GM19397 (cell line): ENCODE measurements around the gene PRKCH.

Experiments
- ATAC-seq: cut with Tn5 transposase; IDR thresholded peaks from one replicate; pipeline ENCODE4 v1.9.1; 2021; ENCODE audit warnings: mild to moderate bottlenecking, moderate library complexity; ENCODE audit not compliant: unreplicated experiment

PRKCH gene

DNA sequence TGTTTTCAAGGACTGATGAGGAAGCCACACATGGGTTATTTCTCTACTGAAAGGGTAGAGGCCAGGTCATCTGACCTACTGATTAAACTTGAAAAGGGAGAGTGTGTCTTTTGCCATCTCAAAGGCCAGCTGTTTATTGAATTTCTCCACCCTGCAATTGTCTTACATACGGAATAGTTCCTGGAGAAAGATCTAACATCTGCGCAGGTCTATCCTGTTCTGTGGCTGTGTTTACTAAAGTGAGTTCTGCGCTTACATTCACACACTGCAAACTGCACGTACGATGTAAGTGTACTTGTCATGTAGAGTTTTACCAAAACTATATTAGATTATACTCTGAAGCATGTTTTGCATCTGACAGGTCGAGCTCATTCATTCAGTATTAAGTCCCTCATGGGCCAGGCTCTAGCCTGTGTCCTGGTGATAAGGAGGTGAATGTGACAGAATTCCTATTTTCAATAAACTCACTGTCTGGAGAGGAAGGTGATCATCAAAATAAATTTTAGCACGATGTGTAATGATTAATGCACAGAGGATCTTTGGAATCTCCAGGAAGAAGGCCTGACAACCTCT is 96.6 kb downstream of the PRKCH start:
- ATAC-seq, result no peak

DNA sequence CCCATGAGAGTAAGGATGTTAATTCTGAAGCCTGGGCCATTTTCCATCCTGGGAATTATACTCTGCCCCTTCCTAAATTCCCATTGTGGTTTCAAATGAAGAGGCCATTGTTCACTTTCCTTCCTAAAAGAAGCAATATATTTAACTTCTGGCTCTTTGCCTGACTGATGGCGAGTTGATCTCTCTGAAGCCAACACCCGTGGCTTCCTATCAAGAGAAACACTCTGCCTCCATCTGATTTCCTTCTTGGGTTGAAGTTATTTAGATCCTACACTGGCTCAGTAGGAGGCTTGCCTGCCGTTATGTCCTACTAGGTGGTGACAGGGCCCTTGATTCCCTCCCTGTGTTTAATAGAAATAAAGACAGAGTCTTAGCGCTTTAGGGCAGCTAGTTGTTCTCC is 97.4 kb downstream of the PRKCH start:
- no peak for ATAC-seq

DNA sequence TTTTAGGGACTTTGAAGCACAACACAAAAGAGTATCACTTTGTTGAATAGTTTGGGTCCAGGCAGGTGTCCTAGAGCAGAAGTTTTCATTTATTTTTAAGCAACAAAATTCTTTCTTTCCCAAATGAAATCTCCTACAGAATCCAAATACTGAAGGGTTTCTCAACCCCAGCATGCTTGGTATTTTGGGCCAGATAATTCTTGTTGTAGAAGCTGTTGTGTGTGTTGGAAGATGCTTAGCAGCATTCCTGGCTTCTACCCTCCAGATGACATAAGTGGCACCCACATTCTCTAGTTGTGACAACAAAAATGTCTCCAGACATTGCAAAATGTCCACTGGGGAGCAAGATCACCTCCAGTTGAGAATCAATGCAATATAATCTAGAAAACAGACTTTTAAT is 97.8 kb downstream of the PRKCH start:
- no peak for ATAC-seq

DNA sequence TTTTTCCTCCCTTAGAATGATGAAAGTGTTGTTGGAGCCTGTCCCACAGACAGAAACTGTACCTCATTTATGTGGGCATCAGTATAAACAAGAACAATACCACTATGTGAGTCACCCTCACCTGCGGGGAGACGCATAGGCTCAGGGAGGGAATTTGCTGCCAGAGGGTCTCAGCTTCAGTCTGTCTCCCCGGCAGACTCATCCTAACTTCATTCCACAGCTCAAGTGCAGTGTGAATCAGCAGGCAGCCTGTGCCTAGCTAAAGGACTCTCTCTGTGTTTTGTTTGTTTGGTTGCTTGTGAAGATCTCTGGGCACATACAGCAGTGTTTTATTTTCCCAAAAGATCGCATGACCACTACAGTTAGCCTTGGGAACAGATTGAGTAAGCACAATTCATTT is 98.9 kb downstream of the PRKCH start:
- ATAC-seq, result no peak

DNA sequence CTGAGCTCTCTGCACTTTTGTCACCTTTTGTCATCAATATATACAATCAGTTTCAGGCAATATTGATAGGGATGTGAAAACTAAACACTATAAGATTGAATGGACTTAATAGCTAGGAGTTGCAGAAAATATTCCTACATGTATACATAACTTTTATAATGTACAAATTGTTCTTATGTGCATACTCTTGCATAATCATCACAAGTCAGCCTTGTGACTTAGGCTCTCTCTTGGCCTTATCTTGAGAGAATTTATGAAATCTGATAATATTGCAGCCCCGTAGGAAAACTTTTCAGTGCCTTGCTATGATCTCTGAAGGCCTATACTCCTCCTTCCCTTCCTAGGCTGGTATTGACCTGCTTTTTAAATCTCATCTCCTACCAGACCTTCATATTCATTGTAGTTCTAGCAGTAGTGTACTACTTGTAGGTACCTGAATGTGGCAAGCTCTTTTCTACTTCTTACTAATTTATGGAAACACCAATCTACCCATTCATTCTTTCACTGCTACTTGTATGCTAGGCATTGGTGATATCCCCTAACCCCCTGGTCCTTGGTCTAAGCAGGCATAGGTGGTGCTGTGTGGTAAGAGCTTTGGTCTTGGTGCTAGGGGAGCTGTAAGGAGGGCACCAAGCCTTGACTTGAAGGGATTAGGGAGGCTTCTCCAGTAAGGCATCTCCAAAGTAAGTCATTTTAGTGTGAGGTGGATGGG is 100.0 kb downstream of the PRKCH start:
- no peak for ATAC-seq

DNA sequence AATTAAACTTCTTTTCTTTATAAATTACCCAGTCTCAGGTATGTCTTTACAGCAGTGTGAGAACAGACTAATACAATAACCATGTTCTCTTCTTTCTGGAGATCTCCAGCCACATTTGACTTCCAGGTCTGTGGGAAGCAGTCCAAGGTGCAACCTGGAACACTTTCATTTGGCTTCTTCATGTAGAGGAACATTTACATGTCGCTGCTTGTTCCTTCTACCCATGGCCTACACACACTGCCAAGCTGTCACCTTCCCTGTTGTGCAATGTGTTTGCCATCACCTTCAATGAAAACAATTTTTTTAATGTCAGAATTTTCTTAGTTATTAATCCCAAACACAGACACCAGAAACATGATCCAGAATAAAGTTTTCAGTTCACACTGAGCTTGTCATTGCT is 104.7 kb downstream of the PRKCH start:
- ATAC-seq, result no peak

DNA sequence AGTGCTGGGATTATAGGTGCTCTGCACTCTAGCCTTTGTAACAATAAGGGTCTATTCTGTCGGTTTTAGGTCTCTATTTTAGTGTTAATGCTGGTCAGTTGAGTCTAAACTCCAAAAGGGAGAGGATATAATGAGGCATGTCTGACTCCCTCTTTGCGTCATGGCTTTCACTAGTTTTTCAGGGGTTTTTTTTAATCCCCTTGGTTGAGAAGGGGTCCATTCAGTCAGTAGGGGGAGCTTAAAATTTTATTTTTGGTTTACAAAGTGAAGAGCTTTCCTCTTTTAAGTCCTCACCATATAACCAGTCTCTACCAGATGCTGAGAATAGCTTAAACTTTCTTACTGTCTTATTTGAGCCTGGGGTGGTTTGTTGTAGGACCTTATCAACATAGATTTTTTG is 106.9 kb downstream of the PRKCH start:
- no peak for ATAC-seq

- no peak for ATAC-seq
Observed at GRCh38 chr14:61429316-61429715, 107.9 kb downstream of the PRKCH start.

- ATAC-seq, result no peak
Observed at GRCh38 chr14:61430066-61430757, 108.8 kb downstream of the PRKCH start.

DNA sequence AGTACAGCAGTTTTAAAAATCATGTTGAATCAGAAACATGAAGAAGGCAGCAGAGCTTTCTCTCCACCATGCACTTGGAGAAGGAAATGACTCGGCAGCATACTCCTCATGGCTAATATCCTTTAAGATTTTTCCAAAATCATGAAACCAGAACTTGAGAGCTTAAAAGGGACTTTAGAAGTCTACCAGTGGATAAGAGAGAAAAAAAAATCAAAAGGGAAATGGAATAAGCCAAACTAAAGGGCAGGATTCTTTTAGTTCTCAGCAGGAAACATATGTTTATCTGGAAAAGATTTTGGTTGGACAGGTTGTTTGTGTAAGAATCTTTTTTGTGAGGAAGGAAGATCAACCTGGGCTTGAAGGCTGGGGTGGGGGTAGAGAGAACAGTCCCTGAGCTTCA is 111.8 kb downstream of the PRKCH start:
- ATAC-seq, result no peak

DNA sequence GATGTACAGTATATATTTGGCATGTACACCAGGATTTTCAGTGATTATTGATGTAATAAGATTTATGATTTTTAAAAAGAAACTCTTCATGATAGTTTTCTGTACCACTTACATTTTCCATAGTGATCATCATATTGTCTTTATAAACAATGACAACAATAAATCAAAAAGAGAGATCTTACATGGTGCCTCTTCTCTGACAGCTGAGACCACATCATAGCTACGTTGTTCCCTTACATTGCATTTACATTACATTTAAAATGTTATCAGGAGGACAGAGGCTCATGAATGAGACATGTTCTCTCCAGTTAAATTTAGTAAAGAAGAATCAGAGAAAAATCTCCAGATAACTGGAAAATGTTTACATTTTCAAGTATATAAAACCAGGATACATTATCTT is 112.4 kb downstream of the PRKCH start:
- no peak for ATAC-seq

DNA sequence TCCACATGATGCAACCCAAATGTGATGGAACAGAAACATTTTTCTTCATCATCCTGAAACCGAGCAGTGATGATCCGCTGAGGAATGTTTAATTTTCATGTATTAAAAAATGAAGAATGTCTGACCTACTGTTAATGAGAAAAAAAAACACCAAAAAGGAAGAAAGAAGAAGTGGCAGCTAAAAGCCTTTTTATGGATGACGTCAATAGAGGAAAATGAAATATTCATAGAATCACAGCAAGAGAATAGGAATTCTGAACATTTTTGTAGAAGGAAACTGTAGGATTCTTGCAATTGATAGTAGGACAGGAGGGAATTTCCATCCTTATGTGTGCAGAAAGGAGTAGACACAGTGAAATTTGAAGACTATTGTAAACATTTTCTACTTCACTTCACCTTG is 112.9 kb downstream of the PRKCH start:
- no peak for ATAC-seq

DNA sequence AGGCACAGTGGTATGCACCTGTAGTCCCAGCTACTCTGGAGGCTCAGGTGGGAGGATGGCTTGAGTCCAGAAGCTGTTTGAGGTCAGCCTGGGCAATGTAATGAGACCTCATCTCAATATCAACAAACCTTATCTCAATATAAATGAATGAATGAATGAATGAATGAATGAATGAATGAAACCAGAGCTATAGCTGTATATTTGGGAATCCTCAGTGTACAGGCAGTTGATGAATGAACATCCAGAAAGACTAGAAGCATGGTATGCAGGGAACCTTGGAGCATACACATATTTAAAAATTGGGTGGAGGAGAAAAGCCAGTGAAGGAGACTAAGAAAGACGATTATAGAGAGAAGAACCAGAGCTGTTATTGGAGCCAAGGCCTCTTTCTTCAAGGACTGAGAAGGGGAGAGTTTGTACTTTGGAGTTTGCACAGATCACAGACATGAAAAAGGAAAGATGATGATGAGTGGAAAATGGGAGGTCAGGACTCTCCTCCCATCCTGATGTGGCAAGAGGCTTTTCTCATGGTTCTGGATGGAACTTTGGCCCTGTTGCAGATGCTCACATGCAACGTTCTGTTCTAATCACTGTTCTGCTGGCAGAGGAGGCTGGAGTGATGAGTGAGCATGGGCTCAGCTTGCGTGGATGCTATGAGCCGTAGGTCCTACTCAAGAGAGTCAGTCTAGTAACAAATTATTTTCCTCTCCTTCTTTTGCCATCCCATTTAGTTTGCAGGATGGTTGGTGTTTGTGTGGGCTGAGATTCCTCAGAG is 114.4 kb downstream of the PRKCH start:
- no peak for ATAC-seq

- ATAC-seq, result no peak
Observed at GRCh38 chr14:61437381-61437780, 116.0 kb downstream of the PRKCH start.

DNA sequence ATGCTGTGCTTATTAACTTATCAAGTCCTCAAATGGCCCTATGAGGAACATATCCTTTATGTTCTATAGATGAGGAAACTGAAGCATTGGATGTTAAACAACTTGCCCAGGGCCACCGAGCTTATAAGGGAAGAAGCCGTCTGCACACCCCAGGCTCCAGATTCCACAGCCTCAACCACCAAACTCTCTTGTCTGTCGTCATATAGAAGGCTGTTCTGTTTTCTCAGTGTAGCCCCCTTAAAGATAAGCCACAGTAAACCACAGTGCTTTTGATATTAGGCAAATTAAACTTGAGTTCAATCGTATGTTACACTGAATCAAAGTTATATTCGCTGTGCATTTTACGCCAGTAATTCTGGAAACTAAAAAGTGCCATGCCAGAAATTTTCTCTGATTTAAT is 116.7 kb downstream of the PRKCH start:
- ATAC-seq, result no peak

DNA sequence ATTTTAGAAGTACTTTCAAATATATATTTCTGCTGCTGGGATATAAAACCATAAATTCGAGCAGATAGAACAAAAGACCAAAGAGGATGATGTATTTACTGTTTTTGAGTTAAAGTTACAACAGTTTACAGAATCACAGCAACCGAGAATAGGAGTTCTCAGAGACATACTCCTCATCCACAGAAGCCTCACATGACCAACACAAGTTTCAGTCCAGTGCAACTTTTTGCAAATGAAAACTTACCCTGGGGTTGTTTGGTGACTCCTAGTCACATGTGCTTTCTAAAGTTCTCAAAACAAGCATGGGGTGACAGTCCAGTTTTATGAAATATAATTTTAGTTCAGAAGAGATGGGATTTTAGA is 117.1 kb downstream of the PRKCH start:
- no peak for ATAC-seq

DNA sequence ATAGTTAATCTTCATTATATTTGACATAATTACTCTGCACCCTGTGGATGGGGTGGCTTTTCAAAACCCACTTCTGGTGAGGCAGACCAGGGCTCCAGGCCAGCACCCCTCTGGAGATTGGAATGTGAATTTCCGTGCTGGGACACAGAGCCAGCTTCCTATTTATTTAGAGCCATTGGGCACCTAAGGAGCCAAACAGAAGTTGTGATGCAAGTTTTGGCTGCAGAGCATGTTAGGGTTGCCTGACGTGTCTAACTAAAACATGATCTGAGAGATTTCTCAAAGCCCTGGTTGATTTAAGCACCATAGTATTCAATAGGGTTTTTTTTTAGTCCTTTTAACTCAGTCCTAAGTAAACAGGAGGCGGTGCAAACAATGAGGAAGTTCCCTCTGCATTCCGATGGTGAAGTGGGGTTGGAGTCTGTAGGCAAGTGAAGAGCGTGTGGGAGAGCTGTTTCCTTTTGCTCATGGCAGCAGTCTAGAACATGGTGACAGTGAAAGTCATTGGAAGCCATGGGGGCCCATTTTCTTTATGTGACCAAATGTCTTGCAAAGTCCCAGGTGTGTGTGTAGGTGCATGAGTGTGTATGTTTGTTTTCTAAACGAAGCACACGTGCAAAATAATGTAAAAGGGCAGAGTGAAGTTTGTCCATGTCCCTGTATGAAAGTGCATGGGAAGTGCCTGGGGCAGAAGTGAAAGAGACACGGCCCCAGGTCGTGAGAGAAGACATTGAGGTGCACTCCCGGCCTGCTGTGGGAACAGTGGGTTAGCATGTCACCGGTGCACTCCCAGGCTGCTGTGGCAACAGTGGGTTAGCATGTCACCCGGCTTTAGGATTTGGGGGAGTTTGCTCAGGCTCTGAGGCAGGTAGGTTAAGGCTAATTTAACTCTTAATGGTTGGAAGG is 117.7 kb downstream of the PRKCH start:
- ATAC-seq, result no peak

DNA sequence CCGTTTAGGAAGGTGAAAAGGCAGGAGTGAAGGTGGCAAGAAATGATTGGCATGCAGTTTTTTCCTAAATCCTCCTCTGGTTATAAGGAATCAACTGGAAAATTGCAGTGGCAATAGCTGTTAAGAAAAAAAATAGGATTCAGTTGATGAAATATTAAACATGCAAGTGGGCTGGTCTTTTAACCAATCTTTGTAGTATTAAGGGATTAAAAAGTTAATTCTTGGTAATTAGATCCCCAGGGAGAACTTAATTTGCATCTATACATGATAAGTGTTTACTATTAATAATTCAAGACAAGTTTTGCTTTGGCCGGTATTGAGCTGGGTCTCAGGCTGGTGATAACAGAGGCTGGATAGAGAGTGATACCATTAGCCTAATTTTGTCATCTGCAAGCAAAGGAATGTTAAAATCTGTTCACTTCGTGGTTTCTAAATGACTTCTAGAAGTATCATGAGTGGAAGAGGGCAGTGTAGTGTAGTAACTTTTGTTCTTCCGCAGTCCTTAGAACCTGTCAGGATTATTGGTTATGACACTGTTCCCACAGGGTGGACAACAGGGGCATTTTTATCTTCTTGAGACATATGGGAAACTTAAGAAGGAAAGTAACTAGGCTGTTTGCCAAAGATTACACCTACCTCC is 118.5 kb downstream of the PRKCH start:
- no peak for ATAC-seq

- no peak for ATAC-seq
Observed at GRCh38 chr14:61443481-61443880, 122.1 kb downstream of the PRKCH start.

GRCh38 chr14:61444215-61444768 is 122.9 kb downstream of the PRKCH start:
- peak; percentile 78 for ATAC-seq
